CD8-positive, alpha-beta memory T cell (primary cell): ENCODE data around the gene TNFRSF1A. TPM values are rescaled to one million over a fixed set of nuclear protein-coding genes. Genes with fewer than 3 reads are reported as not detected.

Experiments
- CTCF ChIA-PET: fragments of 350-600 bp; sonication (Branson Sonifier 250); formaldehyde crosslinking; loops from one replicate; lab custom pipeline; 2021; ENCODE audit warnings: antibody characterized with exemption; lab: Charles Lee
- POLR2A ChIA-PET: fragments of 350-600 bp; sonication (Branson Sonifier 250); formaldehyde crosslinking; loops from one replicate; lab custom pipeline; 2021; ENCODE audit warnings: antibody characterized with exemption; lab: Charles Lee
- DNase-seq, 5 donors: peaks; one replicate each; pipeline versions ENCODE4 v3.0.0 to v3.0.0-alpha.2; 2020 to 2022; ENCODE audit warnings: mixed read lengths in 1 of 5
- H3K27ac ChIP-seq: one replicate; pipeline ENCODE4 v1.7.0; 2013; ENCODE audit warnings: low read depth, mild to moderate bottlenecking, low read length, moderate library complexity
- H3K27me3 ChIP-seq: 2 replicates; pipeline ENCODE4 v1.7.0; 2013; ENCODE audit warnings: low read length, mild to moderate bottlenecking; ENCODE audit not compliant: insufficient read depth, poor library complexity, severe bottlenecking
- H3K36me3 ChIP-seq: 2 replicates; pipeline ENCODE4 v1.7.0; 2013; ENCODE audit warnings: mild to moderate bottlenecking, low read length, moderate library complexity; ENCODE audit not compliant: insufficient read depth
- H3K4me1 ChIP-seq: 2 replicates; pipeline ENCODE4 v1.7.0; 2013; ENCODE audit warnings: mild to moderate bottlenecking, low read length, moderate library complexity; ENCODE audit not compliant: insufficient read depth
- H3K4me3 ChIP-seq: 2 replicates; pipeline ENCODE4 v1.7.0; 2013; ENCODE audit warnings: mild to moderate bottlenecking, low read length
- H3K9me3 ChIP-seq: 2 replicates; pipeline ENCODE4 v1.7.0; 2013; ENCODE audit warnings: mild to moderate bottlenecking, low read length
- H3K27ac Mint-ChIP-seq, 8 donors: one replicate each; pipeline ENCODE4 v1.8.0; 2020 to 2021; ENCODE audit warnings: mixed read lengths in 8 of 8, mild to moderate bottlenecking in 6 of 8, inconsistent platforms in 3 of 8, moderate library complexity in 3 of 8
- H3K27me3 Mint-ChIP-seq, 2 donors: one replicate each; pipeline ENCODE4 v1.8.0; 2020 to 2021; ENCODE audit warnings: mixed read lengths in 2 of 2, mild to moderate bottlenecking in 1 of 2, moderate library complexity in 1 of 2
- H3K36me3 Mint-ChIP-seq, 3 donors: one replicate each; pipeline ENCODE4 v1.8.0; 2020 to 2021; ENCODE audit warnings: mixed read lengths in 3 of 3, inconsistent platforms in 1 of 3, mild to moderate bottlenecking in 1 of 3
- H3K4me1 Mint-ChIP-seq, 3 donors: one replicate each; pipeline ENCODE4 v1.8.0; 2020 to 2021; ENCODE audit warnings: mixed read lengths in 3 of 3, inconsistent platforms in 1 of 3, mild to moderate bottlenecking in 1 of 3
- H3K4me3 Mint-ChIP-seq, 7 donors: one replicate each; pipeline ENCODE4 v1.8.0; 2020 to 2021; ENCODE audit warnings: mixed read lengths in 7 of 7, mild to moderate bottlenecking in 6 of 7, moderate library complexity in 4 of 7, inconsistent platforms in 2 of 7
- H3K9me3 Mint-ChIP-seq, 5 donors: one replicate each; pipeline ENCODE4 v1.8.0; 2020 to 2022; ENCODE audit warnings: mixed read lengths in 5 of 5, mild to moderate bottlenecking in 3 of 5, moderate library complexity in 2 of 5, inconsistent platforms in 1 of 5
- polyA plus RNA-seq: library from polyadenylated mRNA; unstranded; fragments of 300-500 nt; fragmentation: Illumina TruSeq; gene quantifications from one replicate; pipeline ENCODE4 v1.2.3, GENCODE V29; 2021
- total RNA-seq, 2 experiments: library from RNA; stranded (reverse); gene quantifications; one replicate each; pipeline ENCODE4 v1.2.3, GENCODE V29; 2021

The TNFRSF1A gene
- total and polyA plus RNA-seq, 3 experiments from 2014 or later: 57.1 to 62.9 (median 62.1) TPM

DNA sequence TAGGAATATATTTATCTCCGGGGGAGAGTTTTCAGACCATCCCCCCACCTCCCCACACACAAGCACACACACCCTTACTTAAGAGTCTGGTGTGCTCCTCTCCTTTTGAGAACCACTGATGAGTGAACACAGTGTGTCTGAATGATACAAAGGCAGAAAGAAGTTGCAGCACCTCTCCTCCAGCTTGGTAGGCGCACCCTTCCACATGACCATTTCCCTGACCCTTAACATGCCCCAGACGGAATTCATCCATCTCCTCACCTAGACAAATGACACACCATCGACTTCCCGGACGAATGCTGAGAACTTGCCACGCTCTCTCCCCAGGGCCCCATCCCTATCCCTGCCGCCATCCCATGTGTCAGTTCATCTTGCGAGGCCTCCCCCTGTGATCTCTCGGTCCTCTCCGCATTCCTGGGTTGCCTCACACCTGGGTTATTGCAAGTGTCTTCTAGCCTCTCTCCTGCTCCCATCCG lies 3.9 kb downstream of the TNFRSF1A start:
- H3K4me1 ChIP-seq: peaks cover 80% of the 10 kb centered on the region
- Mint-ChIP-seq H3K36me3 (peaks cover 9 to 35% (median 11%) of the 10 kb centered on the region in 3 donors), H3K4me1 (peaks cover 14 to 47% (median 43%) of the 10 kb centered on the region in 3 donors), H3K4me3 (no peak overlapping the region), H3K27me3 (peaks cover 0 to 4% of the 10 kb centered on the region in 2 donors), H3K9me3 (no peaks in the 10 kb centered on the region), H3K27ac (no peak overlapping the region)
- H3K27me3 ChIP-seq: no peaks in the 10 kb centered on the region
- H3K27ac ChIP-seq: peak overlapping the region; percentile 41
- ChIA-PET POLR2A (interaction anchor here (2.3 to 4.3 kb wide), 3 partner anchors 26 to 197 kb away, joined by 12 to 34 read pairs (median 12); partner anchors contain the start of genes GAPDH and VAMP1), CTCF (interaction anchor here (2.2 to 6.6 kb wide), 5 partner anchors 7 to 85 kb away, joined by 7 to 58 read pairs (median 32); no protein-coding TSS in a partner anchor)
- H3K36me3 ChIP-seq: peaks cover 19% of the 10 kb centered on the region
- no peaks in the 10 kb centered on the region for H3K9me3 ChIP-seq
- peak overlapping the region; percentile 91 for H3K4me3 ChIP-seq
- no peak for DNase-seq

DNA sequence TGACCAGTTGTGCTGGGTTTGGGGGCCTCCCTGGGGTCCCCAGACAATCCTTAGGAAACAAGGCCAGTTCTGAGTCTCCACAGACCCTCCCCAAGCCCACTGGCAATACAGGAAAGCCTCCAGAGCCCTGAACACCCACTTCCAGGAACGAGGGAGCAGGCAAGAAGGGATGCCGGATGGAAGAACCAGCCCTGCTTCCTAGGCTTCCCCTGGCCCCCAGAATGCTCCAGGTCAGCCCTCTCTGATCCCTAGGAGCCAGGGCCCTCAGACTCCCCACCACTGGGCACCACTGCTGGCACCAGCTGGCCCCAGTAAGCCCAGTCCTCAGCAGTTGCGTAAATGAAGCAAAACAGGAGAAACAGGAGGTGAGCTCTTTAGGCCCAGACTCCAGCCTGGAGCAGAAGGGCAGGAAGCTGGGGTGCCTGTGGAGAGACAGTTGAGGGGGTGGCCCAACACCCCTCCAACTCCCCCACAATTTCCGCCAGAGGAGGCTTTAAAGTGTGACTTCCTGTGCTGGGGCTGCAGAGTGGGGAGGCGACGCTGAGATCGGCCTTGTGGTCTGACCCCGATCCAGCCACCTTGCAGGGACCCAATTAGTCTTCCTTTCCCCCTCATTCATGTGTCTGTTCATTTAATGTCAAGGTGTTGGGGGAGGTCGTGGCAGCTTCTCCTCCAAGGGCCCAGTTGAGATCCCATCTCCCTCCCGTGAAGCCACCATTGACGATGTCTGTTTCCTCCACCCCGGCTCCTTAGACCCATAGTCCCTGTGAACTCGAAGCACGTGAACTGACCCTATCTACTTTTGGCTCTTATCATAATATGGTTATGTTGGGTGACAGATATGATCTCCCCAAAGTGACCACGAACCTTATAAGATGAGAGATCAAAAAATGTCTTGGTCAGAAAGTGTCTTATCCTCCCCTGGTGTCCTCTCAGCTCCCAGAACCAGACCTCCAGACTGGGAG lies 4.7 kb downstream of the TNFRSF1A start:
- peaks cover 80% of the 10 kb centered on the region for H3K4me1 ChIP-seq
- H3K4me1 Mint-ChIP-seq: peaks cover 6 to 46% (median 43%) of the 10 kb centered on the region in 3 donors

DNA sequence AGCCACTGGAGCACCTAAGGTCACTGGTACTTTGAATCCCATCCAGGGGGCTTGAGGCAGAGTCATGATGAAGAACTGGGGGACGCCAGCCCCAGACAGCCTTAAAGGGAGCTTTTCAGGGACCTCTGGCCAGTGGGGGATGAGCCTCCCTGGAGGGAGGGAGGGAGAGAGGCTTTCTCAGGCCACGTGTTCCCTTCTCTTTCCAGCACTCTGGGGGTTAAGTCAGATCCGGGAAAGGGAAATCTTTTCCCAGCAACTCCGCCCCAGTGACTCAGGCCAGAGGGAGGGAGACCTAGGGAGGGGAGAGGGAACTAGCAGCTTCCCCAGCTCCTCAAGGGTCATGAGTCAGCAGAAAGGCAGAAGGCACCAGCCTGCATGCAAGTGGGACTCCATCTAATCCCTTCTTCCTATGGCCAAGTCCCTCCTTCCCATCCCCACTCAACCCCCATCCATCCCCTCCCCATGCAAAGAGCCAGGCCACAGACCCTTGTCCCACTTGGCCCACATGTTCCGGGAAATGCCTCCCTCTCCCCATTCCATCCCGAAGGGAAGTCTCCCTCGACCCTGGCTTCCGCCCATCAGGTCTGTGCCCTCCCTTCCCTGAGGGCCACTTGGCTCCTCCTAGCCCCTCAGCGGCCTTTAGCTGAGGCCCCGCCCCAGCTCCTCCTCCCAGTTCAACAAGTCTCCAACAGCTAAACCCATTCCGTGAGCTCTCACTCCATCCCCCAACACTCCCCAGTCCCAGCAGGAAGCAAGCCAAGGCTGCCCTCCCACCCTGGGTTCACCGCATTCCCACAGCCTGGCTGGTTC lies 5.6 kb downstream of the TNFRSF1A start:
- ChIA-PET CTCF (interaction anchor here (0.8 to 6.6 kb wide), 23 partner anchors 9 to 535 kb away, joined by 3 to 106 read pairs (median 9); partner anchors contain the start of genes CD27, MRPL51, TAPBPL and VAMP1), POLR2A (interaction anchor here (0.5 to 4.3 kb wide), 13 partner anchors 9 to 354 kb away, joined by 3 to 34 read pairs (median 4); partner anchors contain the start of genes GAPDH and VAMP1)
- Mint-ChIP-seq H3K4me1 (peaks cover 3 to 43% (median 42%) of the 10 kb centered on the region in 3 donors), H3K36me3 (peaks cover 11 to 43% (median 19%) of the 10 kb centered on the region in 3 donors), H3K27me3 (peaks cover 0 to 4% of the 10 kb centered on the region in 2 donors), H3K4me3 (no peak overlapping the region), H3K27ac (peak overlapping the region in 1 of 8 donors; percentile 79), H3K9me3 (no peaks in the 10 kb centered on the region)
- Histone ChIP-seq H3K4me3 (peak overlapping the region; percentile 91), H3K9me3 (no peaks in the 10 kb centered on the region), H3K27ac (peak overlapping the region; percentile 80), H3K4me1 (peaks cover 80% of the 10 kb centered on the region), H3K36me3 (peaks cover 34% of the 10 kb centered on the region), H3K27me3 (no peaks in the 10 kb centered on the region)
- peak; percentile 46 to 77 (median 48) for DNase-seq

More for the DNA sequence above, 4.7 kb downstream of the TNFRSF1A start:
- Mint-ChIP-seq H3K36me3 (peaks cover 9 to 43% (median 17%) of the 10 kb centered on the region in 3 donors), H3K9me3 (no peaks in the 10 kb centered on the region), H3K27ac (no peak overlapping the region), H3K4me3 (no peak overlapping the region), H3K27me3 (peaks cover 0 to 4% of the 10 kb centered on the region in 2 donors)
- ChIA-PET CTCF (interaction anchor here (1.1 to 6.6 kb wide), 14 partner anchors 8 to 202 kb away, joined by 3 to 106 read pairs (median 20); partner anchors contain the start of gene VAMP1), POLR2A (interaction anchor here (0.7 to 4.3 kb wide), 9 partner anchors 9 to 353 kb away, joined by 3 to 34 read pairs (median 4); partner anchors contain the start of genes GAPDH and VAMP1)
- Histone ChIP-seq H3K27me3 (no peaks in the 10 kb centered on the region), H3K9me3 (no peaks in the 10 kb centered on the region), H3K4me3 (peak overlapping the region; percentile 91), H3K27ac (peak overlapping the region; percentile 80), H3K36me3 (peaks cover 27% of the 10 kb centered on the region)
- peak; percentile 67 to 88 (median 80) for DNase-seq

DNA sequence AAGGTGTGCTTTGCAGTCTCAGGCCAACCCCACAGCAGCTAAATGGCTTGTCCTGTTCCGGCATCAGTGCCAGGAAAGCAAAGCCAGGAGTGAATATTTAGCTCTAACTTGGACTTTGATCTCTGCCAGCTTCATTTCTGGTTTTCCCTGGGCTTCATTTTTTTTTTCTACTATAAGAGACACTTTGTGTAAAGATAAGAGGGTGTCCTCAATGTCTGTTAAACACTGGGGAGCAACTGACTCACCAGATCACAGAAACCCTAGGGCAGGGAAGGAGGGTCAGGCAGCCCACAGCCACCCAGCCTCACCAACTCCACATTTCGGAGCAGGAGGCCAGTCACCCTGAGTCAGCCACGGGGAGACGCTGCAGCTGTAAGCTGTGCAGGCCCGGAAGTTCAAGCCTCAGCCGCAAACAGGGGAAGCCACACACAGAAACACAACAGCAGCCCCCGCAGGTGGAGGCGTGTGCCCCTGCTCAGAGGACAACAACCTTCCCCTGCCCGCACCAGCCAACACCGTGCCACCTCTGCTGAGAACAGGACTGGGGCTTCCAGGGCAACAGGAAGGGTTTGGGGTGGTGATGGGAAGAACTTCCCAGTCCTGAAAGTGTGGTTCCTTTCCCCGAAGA lies 6.3 kb downstream of the TNFRSF1A start:
- peak; percentile 77 to 92 (median 86) for DNase-seq
- peaks cover 80% of the 10 kb centered on the region for H3K4me1 ChIP-seq
- H3K4me3 ChIP-seq: peak overlapping the region; percentile 91
- Mint-ChIP-seq H3K9me3 (no peaks in the 10 kb centered on the region), H3K27ac (peak overlapping the region in 1 of 8 donors; percentile 79), H3K27me3 (peaks cover 0 to 4% of the 10 kb centered on the region in 2 donors), H3K4me1 (peaks cover 11 to 49% (median 45%) of the 10 kb centered on the region in 3 donors), H3K36me3 (peaks cover 8 to 47% (median 20%) of the 10 kb centered on the region in 3 donors), H3K4me3 (no peak overlapping the region)
- ChIA-PET POLR2A (interaction anchor here (0.5 to 4.3 kb wide), 13 partner anchors 10 to 200 kb away, joined by 3 to 34 read pairs (median 6); partner anchors contain the start of genes GAPDH, MRPL51 and VAMP1), CTCF (interaction anchor here (0.6 to 6.6 kb wide), 32 partner anchors 8 to 535 kb away, joined by 3 to 106 read pairs (median 4); partner anchors contain the start of genes CD27, MRPL51, TAPBPL and VAMP1)
- no peaks in the 10 kb centered on the region for H3K27me3 ChIP-seq
- peak overlapping the region; percentile 80 for H3K27ac ChIP-seq
- H3K9me3 ChIP-seq: no peaks in the 10 kb centered on the region
- peaks cover 40% of the 10 kb centered on the region for H3K36me3 ChIP-seq

DNA sequence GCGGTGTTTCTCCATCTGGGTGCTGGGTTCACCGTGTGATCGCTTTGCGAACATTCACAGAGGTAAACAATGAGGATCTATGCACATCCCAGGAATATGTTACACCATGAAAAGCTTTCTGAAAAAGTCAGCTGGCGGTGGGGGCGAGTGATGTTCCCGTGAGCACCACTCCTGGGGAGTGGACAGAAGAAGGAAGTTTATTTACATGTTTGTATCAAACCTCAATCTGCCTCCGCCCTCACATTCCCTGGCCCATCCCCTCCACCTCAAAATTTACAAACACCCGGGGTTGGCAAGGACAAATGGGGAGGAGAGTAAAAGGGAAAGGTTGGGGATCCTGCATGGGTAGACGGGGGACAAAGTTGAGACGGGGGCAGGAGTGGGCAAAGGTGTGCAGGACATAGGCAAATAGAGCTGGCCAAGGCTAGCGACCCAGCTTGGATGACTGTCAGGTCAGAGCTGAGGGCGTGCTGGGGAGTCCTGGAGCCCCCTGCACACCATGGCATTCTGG lies 6.9 kb downstream of the TNFRSF1A start:
- no peak overlapping the region for H3K4me3 Mint-ChIP-seq
- ChIA-PET POLR2A (interaction anchor here (0.7 to 4.3 kb wide), 13 partner anchors 9 to 219 kb away, joined by 3 to 34 read pairs (median 5); partner anchors contain the start of genes GAPDH, MRPL51 and TAPBPL), CTCF (interaction anchor here (0.6 to 6.6 kb wide), 29 partner anchors 8 to 236 kb away, joined by 3 to 106 read pairs (median 6); partner anchors contain the start of genes CD27, MRPL51, TAPBPL and VAMP1)
- peaks cover 46% of the 10 kb centered on the region for H3K36me3 ChIP-seq
- H3K9me3 ChIP-seq: no peaks in the 10 kb centered on the region
- peaks cover 14 to 53% (median 45%) of the 10 kb centered on the region in 3 donors for H3K4me1 Mint-ChIP-seq
- H3K9me3 Mint-ChIP-seq: no peaks in the 10 kb centered on the region
- peaks cover 0 to 4% of the 10 kb centered on the region in 2 donors for H3K27me3 Mint-ChIP-seq
- peak overlapping the region in 2 of 8 donors; percentile 79 to 91 for H3K27ac Mint-ChIP-seq
- H3K4me3 ChIP-seq: peak overlapping the region; percentile 91
- H3K4me1 ChIP-seq: peaks cover 79% of the 10 kb centered on the region
- peak overlapping the region; percentile 80 for H3K27ac ChIP-seq
- no peaks in the 10 kb centered on the region for H3K27me3 ChIP-seq
- H3K36me3 Mint-ChIP-seq: peaks cover 8 to 52% (median 20%) of the 10 kb centered on the region in 3 donors
- no peak for DNase-seq

DNA sequence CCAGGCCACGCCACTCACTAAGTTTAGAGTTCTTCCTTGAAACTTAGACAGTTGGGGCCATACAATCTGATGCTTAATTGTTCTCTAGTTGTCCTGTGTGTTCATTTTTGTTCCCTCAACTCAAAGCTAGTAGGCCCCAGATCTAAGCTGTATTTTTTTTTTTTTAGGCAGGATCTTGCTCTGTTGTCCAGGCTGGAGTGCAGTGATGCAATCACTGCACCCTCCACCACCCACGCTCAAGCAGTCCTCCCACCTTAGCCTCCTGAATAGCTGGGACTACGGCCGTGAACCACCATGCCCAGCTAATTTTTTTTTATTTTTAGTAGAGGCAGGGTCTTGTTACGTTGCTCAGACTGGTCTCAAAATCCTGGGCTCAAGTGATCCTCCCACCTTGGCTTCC lies 7.5 kb downstream of the TNFRSF1A start:
- Histone ChIP-seq H3K27me3 (no peaks in the 10 kb centered on the region), H3K4me3 (no peak overlapping the region), H3K9me3 (no peaks in the 10 kb centered on the region), H3K36me3 (peaks cover 51% of the 10 kb centered on the region), H3K4me1 (peaks cover 73% of the 10 kb centered on the region), H3K27ac (no peak overlapping the region)
- H3K9me3 Mint-ChIP-seq: no peaks in the 10 kb centered on the region
- peaks cover 0 to 4% of the 10 kb centered on the region in 2 donors for H3K27me3 Mint-ChIP-seq
- H3K27ac Mint-ChIP-seq: peak overlapping the region in 5 of 8 donors; percentile 79 to 100 (median 93)
- peaks cover 14 to 53% (median 45%) of the 10 kb centered on the region in 3 donors for H3K4me1 Mint-ChIP-seq
- no peak for DNase-seq
- CTCF ChIA-PET: interaction anchor here (0.9 to 6.6 kb wide), 14 partner anchors 7 to 236 kb away, joined by 3 to 106 read pairs (median 26); no protein-coding TSS in a partner anchor
- peak overlapping the region in 3 of 7 donors; percentile 68 to 78 (median 77) for H3K4me3 Mint-ChIP-seq
- POLR2A ChIA-PET: interaction anchor here (0.8 to 4.3 kb wide), 7 partner anchors 8 to 220 kb away, joined by 3 to 34 read pairs (median 8); partner anchors contain the start of genes GAPDH and TAPBPL
- peaks cover 8 to 56% (median 20%) of the 10 kb centered on the region in 3 donors for H3K36me3 Mint-ChIP-seq
